Progenitor cell of endocrine pancreas (in vitro differentiated cells): Measurements from ENCODE around the gene FRMD4B. TPM values are rescaled to one million over a fixed set of nuclear protein-coding genes. Genes with fewer than 3 reads are reported as not detected.

Experiments
- DNase-seq: peaks from one replicate; pipeline ENCODE4 v3.0.0; 2021; ENCODE audit warnings: low spot score; ENCODE audit not compliant: unreplicated experiment
- H3K27ac Mint-ChIP-seq: 2 replicates; pipeline ENCODE4 v1.8.0; 2021; ENCODE audit warnings: mild to moderate bottlenecking, moderate library complexity, mixed read lengths
- H3K27me3 Mint-ChIP-seq: 2 replicates; pipeline ENCODE4 v1.8.0; 2021; ENCODE audit warnings: mixed read lengths
- H3K36me3 Mint-ChIP-seq: 2 replicates; pipeline ENCODE4 v1.8.0; 2022; ENCODE audit warnings: mixed read lengths; ENCODE audit not compliant: insufficient read depth
- H3K4me1 Mint-ChIP-seq: 2 replicates; pipeline ENCODE4 v1.8.0; 2021; ENCODE audit warnings: low read depth, mixed read lengths
- H3K4me3 Mint-ChIP-seq: 2 replicates; pipeline ENCODE4 v1.8.0; 2021; ENCODE audit warnings: low read depth, mild to moderate bottlenecking, moderate library complexity, mixed read lengths
- H3K9me3 Mint-ChIP-seq: 2 replicates; pipeline ENCODE4 v1.8.0; 2021; ENCODE audit warnings: low read depth, mixed read lengths
- total RNA-seq: library from RNA; stranded (reverse); gene quantifications from 2 replicates; pipeline ENCODE4 v1.2.1, GENCODE V29; 2021
- TF ChIP-seq, protein P1 (sequence below): fragments of 200-600 bp; sonication (generic); IDR thresholded peaks from one replicate; pipeline ENCODE4 v1.5.0; 2021; ENCODE audit warnings: antibody characterized with exemption, mild to moderate bottlenecking; ENCODE audit not compliant: unreplicated experiment

The FRMD4B gene
- total RNA-seq, 1 donor from 2014 or later = 41.6 TPM

DNA sequence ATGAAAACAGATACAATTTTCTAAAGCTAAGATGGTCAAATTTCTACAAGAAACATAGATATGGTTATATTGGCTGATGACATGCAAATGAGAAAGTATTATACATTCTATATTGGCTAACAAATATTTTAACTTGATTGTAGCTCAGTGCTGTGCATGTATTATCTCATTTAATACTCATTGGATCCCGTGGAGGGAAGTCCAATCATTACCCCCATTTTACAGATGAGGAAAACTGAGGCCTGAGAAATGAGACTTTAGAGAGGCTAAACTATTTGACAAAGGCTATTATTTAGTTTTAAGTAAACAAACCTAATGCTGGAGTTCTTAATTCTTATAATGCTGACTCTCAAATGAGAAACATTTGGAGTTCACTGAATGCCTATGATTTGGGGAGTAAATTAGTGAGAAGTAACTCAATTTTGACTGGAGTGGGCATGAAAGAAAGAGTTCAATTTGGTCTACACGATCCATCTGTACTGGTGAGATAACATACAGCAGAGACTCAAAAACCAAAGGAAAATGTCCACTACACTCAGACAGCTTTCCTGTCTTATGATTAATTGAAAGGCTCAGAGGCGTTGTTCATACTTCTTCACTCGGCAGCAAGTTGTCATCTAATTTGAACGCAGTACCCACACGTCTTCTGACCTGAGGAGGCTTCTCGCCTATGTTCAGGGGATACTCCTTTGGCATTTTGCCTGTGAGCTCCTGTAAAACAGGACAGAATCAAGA lies 191.3 kb downstream of the FRMD4B start:
- no peaks in the 10 kb centered on the region for H3K27me3 Mint-ChIP-seq
- no peaks in the 10 kb centered on the region for H3K9me3 Mint-ChIP-seq
- DNase-seq = no peak
- peaks cover 34% of the 10 kb centered on the region for H3K36me3 Mint-ChIP-seq
- H3K27ac Mint-ChIP-seq = no peak overlapping the region
- peaks cover 12% of the 10 kb centered on the region for H3K4me1 Mint-ChIP-seq
- TF ChIP-seq, protein P1, sequence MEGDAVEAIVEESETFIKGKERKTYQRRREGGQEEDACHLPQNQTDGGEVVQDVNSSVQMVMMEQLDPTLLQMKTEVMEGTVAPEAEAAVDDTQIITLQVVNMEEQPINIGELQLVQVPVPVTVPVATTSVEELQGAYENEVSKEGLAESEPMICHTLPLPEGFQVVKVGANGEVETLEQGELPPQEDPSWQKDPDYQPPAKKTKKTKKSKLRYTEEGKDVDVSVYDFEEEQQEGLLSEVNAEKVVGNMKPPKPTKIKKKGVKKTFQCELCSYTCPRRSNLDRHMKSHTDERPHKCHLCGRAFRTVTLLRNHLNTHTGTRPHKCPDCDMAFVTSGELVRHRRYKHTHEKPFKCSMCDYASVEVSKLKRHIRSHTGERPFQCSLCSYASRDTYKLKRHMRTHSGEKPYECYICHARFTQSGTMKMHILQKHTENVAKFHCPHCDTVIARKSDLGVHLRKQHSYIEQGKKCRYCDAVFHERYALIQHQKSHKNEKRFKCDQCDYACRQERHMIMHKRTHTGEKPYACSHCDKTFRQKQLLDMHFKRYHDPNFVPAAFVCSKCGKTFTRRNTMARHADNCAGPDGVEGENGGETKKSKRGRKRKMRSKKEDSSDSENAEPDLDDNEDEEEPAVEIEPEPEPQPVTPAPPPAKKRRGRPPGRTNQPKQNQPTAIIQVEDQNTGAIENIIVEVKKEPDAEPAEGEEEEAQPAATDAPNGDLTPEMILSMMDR = no peak
- H3K4me3 Mint-ChIP-seq = no peak overlapping the region

DNA sequence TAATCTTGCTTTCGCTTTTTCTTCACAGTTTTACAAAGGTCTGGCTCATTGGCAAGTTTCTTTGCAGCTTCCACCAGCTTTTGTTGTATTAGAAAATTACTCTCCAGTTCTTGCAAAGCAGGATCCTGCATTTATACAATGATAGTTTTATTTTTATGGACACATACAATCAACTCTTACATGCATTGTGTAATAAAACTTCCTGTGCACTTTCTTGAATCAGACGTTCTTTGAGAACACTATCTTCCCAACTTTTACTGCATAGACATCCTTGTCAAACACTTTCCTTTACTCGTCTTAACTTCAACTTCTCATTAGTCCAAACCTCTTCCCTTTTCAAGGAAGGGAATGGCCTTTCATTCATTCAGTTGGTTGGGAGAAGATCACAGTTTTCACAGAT lies 192.1 kb downstream of the FRMD4B start:
- peaks cover 34% of the 10 kb centered on the region for H3K36me3 Mint-ChIP-seq
- no peak overlapping the region for H3K4me3 Mint-ChIP-seq
- H3K4me1 Mint-ChIP-seq = peaks cover 7% of the 10 kb centered on the region
- no peak for DNase-seq
- no peak overlapping the region for H3K27ac Mint-ChIP-seq
- no peaks in the 10 kb centered on the region for H3K27me3 Mint-ChIP-seq
- H3K9me3 Mint-ChIP-seq = no peaks in the 10 kb centered on the region
- TF ChIP-seq, protein P1 = no peak

DNA sequence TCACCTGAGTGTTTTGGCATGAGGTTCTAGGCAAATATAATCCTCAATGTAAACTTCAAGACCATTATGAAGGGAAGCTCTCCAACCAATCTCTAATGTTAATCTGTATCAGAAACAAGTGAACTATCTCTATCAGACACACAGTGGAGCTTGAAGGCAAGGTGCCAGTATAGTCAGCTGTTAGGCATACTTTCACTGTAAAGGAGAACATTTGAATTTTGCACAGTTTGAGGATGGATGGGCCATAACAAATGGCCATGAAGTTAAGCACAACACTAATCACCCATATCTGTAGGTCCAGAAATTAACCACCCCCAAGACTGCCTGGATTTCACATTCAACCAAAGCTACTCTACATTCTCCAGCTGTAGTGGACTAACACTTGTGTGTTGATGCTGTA lies 194.4 kb downstream of the FRMD4B start:
- Mint-ChIP-seq H3K36me3 (peaks cover 42% of the 10 kb centered on the region), H3K4me1 (no peaks in the 10 kb centered on the region), H3K4me3 (no peak overlapping the region), H3K27me3 (no peaks in the 10 kb centered on the region), H3K27ac (no peak overlapping the region), H3K9me3 (no peaks in the 10 kb centered on the region)
- TF ChIP-seq, protein P1 = no peak
- no peak for DNase-seq

DNA sequence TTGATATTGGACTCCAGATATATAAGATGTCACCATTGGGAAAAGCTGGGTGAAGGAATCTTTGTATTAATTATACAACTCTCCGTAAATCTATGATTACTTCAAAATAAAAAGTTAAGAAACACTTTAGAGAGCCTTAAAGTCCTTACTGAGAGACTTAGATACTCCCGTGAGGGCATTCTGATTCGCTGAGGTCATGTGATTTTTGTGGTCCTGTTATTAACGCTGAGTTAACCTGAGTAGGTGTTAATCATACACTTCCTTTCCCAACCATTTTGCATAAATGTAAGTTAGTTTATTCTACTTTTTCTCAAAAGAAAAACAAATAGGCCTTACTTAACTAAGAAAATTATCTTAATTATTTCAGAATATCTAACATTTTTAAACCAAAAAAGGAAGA lies 196.4 kb downstream of the FRMD4B start:
- Mint-ChIP-seq H3K9me3 (no peaks in the 10 kb centered on the region), H3K36me3 (peaks cover 38% of the 10 kb centered on the region), H3K27ac (no peak overlapping the region), H3K27me3 (no peaks in the 10 kb centered on the region), H3K4me3 (no peak overlapping the region), H3K4me1 (no peaks in the 10 kb centered on the region)
- no peak for DNase-seq
- TF ChIP-seq, protein P1 = no peak

DNA sequence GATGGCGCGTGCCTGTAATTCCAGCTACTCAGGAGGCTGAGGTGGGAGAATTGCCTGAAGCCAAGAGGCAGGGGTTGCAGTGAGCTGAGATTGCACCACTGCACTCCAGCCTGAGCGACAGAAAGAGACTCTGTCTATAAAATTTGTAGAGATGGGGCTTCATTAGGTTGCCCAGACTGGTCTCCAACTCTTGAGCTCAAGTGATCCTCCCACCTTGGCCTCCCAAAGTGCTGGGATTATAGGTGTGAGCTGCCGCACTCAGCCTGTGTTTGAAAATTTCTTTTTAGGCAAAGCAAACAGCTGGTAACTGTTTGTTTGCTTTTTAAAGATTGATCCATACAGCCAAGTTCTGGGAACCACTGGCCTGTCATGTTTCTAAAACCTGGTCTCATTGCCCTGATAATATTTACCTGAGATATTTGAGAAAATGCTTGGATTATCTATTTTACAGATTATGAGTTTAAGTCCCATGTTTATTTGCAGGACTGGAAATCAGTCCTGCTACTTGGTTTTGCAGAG lies 199.3 kb downstream of the FRMD4B start:
- TF ChIP-seq, protein P1 = no peak
- no peak overlapping the region for H3K4me3 Mint-ChIP-seq

More for the DNA sequence above, 199.3 kb downstream of the FRMD4B start:
- H3K4me1 Mint-ChIP-seq = peaks cover 2% of the 10 kb centered on the region
- H3K27ac Mint-ChIP-seq = no peak overlapping the region
- H3K36me3 Mint-ChIP-seq = peaks cover 37% of the 10 kb centered on the region
- DNase-seq = no peak
- no peaks in the 10 kb centered on the region for H3K27me3 Mint-ChIP-seq
- no peaks in the 10 kb centered on the region for H3K9me3 Mint-ChIP-seq
